Vagina (tissue), 2 donors: ENCODE measurements around the gene UBA3.

ENCODE experiments used
- POLR2A ChIP-seq, 2 donors: fragments of 450-650 bp; IDR thresholded peaks; one replicate each; pipeline ENCODE4 v1.6.1; 2017; ENCODE audit warnings: antibody characterized with exemption in 2 of 2, mild to moderate bottlenecking in 2 of 2, moderate library complexity in 2 of 2
- POLR2AphosphoS5 ChIP-seq, 2 donors: sonication (generic); formaldehyde crosslinking; IDR thresholded peaks; one replicate each; pipeline ENCODE4 v1.9.0; 2017; ENCODE audit warnings: antibody characterized with exemption in 2 of 2, mild to moderate bottlenecking in 2 of 2, low read depth in 1 of 2; ENCODE audit not compliant: insufficient read depth in 1 of 2
- TF ChIP-seq, protein P1 (sequence below), 3 experiments: fragments of 450-650 bp in 2 of 3; fragments of 200-600 bp in 1 of 3; sonication (generic) in 1 of 3; IDR thresholded peaks; one replicate each; pipeline ENCODE4 v1.5.1; 2017 to 2019; ENCODE audit warnings: antibody characterized with exemption in 3 of 3, mild to moderate bottlenecking in 2 of 3, moderate library complexity in 2 of 3

DNA sequence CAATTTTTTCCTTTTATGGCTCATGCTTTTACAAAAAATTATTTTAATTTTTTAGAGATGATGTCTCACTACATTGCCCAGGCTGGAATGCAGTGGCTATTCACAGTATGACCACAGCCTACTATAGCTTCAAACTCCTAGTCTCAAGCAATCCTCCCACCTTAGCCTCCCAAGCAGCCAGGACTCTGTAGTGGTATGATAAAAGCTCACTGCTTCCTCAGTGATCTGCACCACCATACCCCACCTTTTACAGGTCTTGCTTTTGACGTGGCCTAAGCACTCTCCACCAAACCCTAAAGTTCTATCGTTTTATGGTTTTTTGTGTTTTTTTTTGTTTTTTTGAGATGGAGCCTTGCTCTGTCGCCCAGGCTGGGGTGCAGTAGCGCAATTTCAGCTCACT, 14.0 kb downstream of the UBA3 start:
- TF ChIP-seq, protein P1, sequence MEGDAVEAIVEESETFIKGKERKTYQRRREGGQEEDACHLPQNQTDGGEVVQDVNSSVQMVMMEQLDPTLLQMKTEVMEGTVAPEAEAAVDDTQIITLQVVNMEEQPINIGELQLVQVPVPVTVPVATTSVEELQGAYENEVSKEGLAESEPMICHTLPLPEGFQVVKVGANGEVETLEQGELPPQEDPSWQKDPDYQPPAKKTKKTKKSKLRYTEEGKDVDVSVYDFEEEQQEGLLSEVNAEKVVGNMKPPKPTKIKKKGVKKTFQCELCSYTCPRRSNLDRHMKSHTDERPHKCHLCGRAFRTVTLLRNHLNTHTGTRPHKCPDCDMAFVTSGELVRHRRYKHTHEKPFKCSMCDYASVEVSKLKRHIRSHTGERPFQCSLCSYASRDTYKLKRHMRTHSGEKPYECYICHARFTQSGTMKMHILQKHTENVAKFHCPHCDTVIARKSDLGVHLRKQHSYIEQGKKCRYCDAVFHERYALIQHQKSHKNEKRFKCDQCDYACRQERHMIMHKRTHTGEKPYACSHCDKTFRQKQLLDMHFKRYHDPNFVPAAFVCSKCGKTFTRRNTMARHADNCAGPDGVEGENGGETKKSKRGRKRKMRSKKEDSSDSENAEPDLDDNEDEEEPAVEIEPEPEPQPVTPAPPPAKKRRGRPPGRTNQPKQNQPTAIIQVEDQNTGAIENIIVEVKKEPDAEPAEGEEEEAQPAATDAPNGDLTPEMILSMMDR (IDR thresholded peaks at IDR 0.05): no peak
- TF ChIP-seq POLR2AphosphoS5 (IDR thresholded peaks at IDR 0.05; ENCODE audit: insufficient read depth in 1 of 2, low read depth in 1 of 2): no peak
- no peak for TF ChIP-seq POLR2A (IDR thresholded peaks at IDR 0.05)
